Activated CD4-positive, alpha-beta T cell treated with anti-CD3 and anti-CD28 coated beads for 36 hours (primary cell): ENCODE measurements around the gene RASAL1. TPM values are rescaled to one million over a fixed set of nuclear protein-coding genes. Genes with fewer than 3 reads are reported as not detected.

Experiments
- ATAC-seq: fragments of 200-7000 bp; cut with Tn5 transposase; one replicate; pipeline ENCODE4 v1.10.0; 2021; ENCODE audit warnings: mild to moderate bottlenecking, moderate library complexity
- CTCF ChIA-PET: fragments of 350-600 bp; sonication (Branson Sonifier 250); formaldehyde crosslinking; loops from one replicate; lab custom pipeline; 2021; ENCODE audit warnings: antibody characterized with exemption; lab: Charles Lee
- POLR2A ChIA-PET: fragments of 350-600 bp; sonication (Branson Sonifier 250); formaldehyde crosslinking; loops from one replicate; lab custom pipeline; 2021; ENCODE audit warnings: antibody characterized with exemption, inconsistent platforms; lab: Charles Lee
- DNase-seq: peaks from one replicate; pipeline ENCODE4 v3.0.0-alpha.2; 2020
- H3K27ac Mint-ChIP-seq: one replicate; pipeline ENCODE4 v1.8.0; 2021; ENCODE audit warnings: mixed read lengths
- H3K27me3 Mint-ChIP-seq: one replicate; pipeline ENCODE4 v1.8.0; 2021; ENCODE audit warnings: mixed read lengths
- H3K36me3 Mint-ChIP-seq: one replicate; pipeline ENCODE4 v1.8.0; 2021; ENCODE audit warnings: low read depth, mixed read lengths
- H3K4me1 Mint-ChIP-seq: one replicate; pipeline ENCODE4 v1.8.0; 2021; ENCODE audit warnings: mixed read lengths
- H3K4me3 Mint-ChIP-seq: one replicate; pipeline ENCODE4 v1.8.0; 2021; ENCODE audit warnings: mild to moderate bottlenecking, moderate library complexity, mixed read lengths
- H3K9me3 Mint-ChIP-seq: one replicate; pipeline ENCODE4 v1.8.0; 2021; ENCODE audit warnings: low read depth, mixed read lengths
- intact Hi-C, 2 experiments: fragments of 100-400 bp; cut with DNase I in 1 of 2; cut with micrococcal nuclease in 1 of 2; formaldehyde crosslinking; loops; one replicate each; pipeline versions ENCODE4 v1.14.2 to v1.15.1; 2022 to 2024; cut with DNase I, micrococcal nuclease
- total RNA-seq, 2 experiments: library from RNA; stranded (reverse); gene quantifications; one replicate each; pipeline ENCODE4 v1.2.3, GENCODE V29; 2021

Gene RASAL1
- total RNA-seq, 2 experiments from 2014 or later = 9.0 to 10.6 TPM

GRCh38 chr12:113062502-113063395, 72.8 kb downstream of the RASAL1 start:
- POLR2A ChIA-PET = no interaction called here
- no peak overlapping the region for H3K27ac Mint-ChIP-seq
- intact Hi-C loops = no loop called here
- ATAC-seq (no peak), DNase-seq (no peak)
- H3K27me3 Mint-ChIP-seq = no peaks in the 10 kb centered on the region
- peaks cover 30% of the 10 kb centered on the region for H3K4me1 Mint-ChIP-seq
- no peaks in the 10 kb centered on the region for H3K9me3 Mint-ChIP-seq
- no peaks in the 10 kb centered on the region for H3K36me3 Mint-ChIP-seq
- CTCF ChIA-PET = interaction anchor here (0.8 to 1.2 kb wide), 3 partner anchors 14 to 112 kb away, joined by 3 to 4 read pairs (median 3); no protein-coding TSS in a partner anchor
- H3K4me3 Mint-ChIP-seq = no peak overlapping the region

- no peaks in the 10 kb centered on the region for H3K36me3 Mint-ChIP-seq
- no peaks in the 10 kb centered on the region for H3K27me3 Mint-ChIP-seq
- peaks cover 32% of the 10 kb centered on the region for H3K4me1 Mint-ChIP-seq
- POLR2A ChIA-PET = no interaction called here
- no peak overlapping the region for H3K27ac Mint-ChIP-seq
- ATAC-seq (no peak), DNase-seq (no peak)
- no peak overlapping the region for H3K4me3 Mint-ChIP-seq
- intact Hi-C loops = no loop called here
- CTCF ChIA-PET = interaction anchor here (0.7 to 1.1 kb wide), 2 partner anchors 48 to 68 kb away, joined by 3 read pairs; no protein-coding TSS in a partner anchor
- H3K9me3 Mint-ChIP-seq = no peaks in the 10 kb centered on the region
Measured at GRCh38 chr12:113061061-113061694, 74.4 kb downstream of the RASAL1 start.

GRCh38 chr12:113060336-113060960, 75.1 kb downstream of the RASAL1 start:
- Mint-ChIP-seq H3K4me3 (no peak overlapping the region), H3K27ac (no peak overlapping the region), H3K27me3 (no peaks in the 10 kb centered on the region), H3K4me1 (peaks cover 34% of the 10 kb centered on the region), H3K36me3 (no peaks in the 10 kb centered on the region), H3K9me3 (no peaks in the 10 kb centered on the region)
- CTCF ChIA-PET = interaction anchor here (1.1 kb wide), 1 partner anchor 67 kb away, joined by 3 read pairs; no protein-coding TSS in a partner anchor
- ATAC-seq (no peak), DNase-seq (no peak)
- POLR2A ChIA-PET = no interaction called here
- intact Hi-C loops = no loop called here

- H3K4me1 Mint-ChIP-seq = peaks cover 33% of the 10 kb centered on the region
- no peak overlapping the region for H3K27ac Mint-ChIP-seq
- ChIA-PET CTCF (interaction anchor here (0.9 to 2.3 kb wide), 2 partner anchors 37 to 66 kb away, joined by 3 to 7 read pairs; no protein-coding TSS in a partner anchor), POLR2A (interaction anchor here (0.8 kb wide), 1 partner anchor 11 kb away, joined by 3 read pairs; no protein-coding TSS in a partner anchor)
- H3K27me3 Mint-ChIP-seq = no peaks in the 10 kb centered on the region
- intact Hi-C loops = no loop called here
- ATAC-seq (peak; percentile 34), DNase-seq (peak; percentile 28)
- no peak overlapping the region for H3K4me3 Mint-ChIP-seq
- H3K9me3 Mint-ChIP-seq = no peaks in the 10 kb centered on the region
- H3K36me3 Mint-ChIP-seq = no peaks in the 10 kb centered on the region
Measured at GRCh38 chr12:113059071-113059595, 76.4 kb downstream of the RASAL1 start.

GRCh38 chr12:113058553-113058952, 77.0 kb downstream of the RASAL1 start:
- no peak for DNase-seq
- peaks cover 30% of the 10 kb centered on the region for H3K4me1 Mint-ChIP-seq
- ChIA-PET CTCF (interaction anchor here (0.7 to 2.3 kb wide), 3 partner anchors 38 to 116 kb away, joined by 3 to 7 read pairs (median 3); no protein-coding TSS in a partner anchor), POLR2A (no interaction called here)
- H3K9me3 Mint-ChIP-seq = no peaks in the 10 kb centered on the region
- no peak overlapping the region for H3K4me3 Mint-ChIP-seq
- H3K36me3 Mint-ChIP-seq = no peaks in the 10 kb centered on the region
- H3K27ac Mint-ChIP-seq = peak overlapping the region; percentile 53
- no peaks in the 10 kb centered on the region for H3K27me3 Mint-ChIP-seq
- no peak for ATAC-seq
- intact Hi-C loops = no loop called here

GRCh38 chr12:113057565-113058485, 77.7 kb downstream of the RASAL1 start:
- ChIA-PET POLR2A (interaction anchor here (0.8 kb wide), 1 partner anchor 41 kb away, joined by 5 read pairs; no protein-coding TSS in a partner anchor), CTCF (interaction anchor here (0.5 to 2.3 kb wide), 5 partner anchors 9 to 159 kb away, joined by 3 to 7 read pairs (median 3); no protein-coding TSS in a partner anchor)
- peak; percentile 26 for DNase-seq
- Mint-ChIP-seq H3K27me3 (no peaks in the 10 kb centered on the region), H3K9me3 (no peaks in the 10 kb centered on the region), H3K4me3 (peak overlapping the region; percentile 64), H3K36me3 (no peaks in the 10 kb centered on the region), H3K27ac (no peak overlapping the region), H3K4me1 (peaks cover 32% of the 10 kb centered on the region)
- intact Hi-C loops = loop anchor here (2.0 kb wide), 4 partner anchors 29 to 95 kb away; no protein-coding TSS in a partner anchor
- no peak for ATAC-seq

GRCh38 chr12:113056631-113057488, 78.7 kb downstream of the RASAL1 start, which contains the start of gene DTX1:
DTX1 (plus strand) TSS chr12:113056730; CDS start chr12:113058193, 1,463 bp downstream.
- H3K27ac Mint-ChIP-seq = peak within 1 kb of the TSS; percentile 74
- ATAC-seq (peak; percentile 57), DNase-seq (peak; percentile 63)
- H3K4me1 Mint-ChIP-seq = peaks cover 35% of the 10 kb centered on the region
- POLR2A ChIA-PET = interaction anchor here (0.8 kb wide), 1 partner anchor 42 kb away, joined by 5 read pairs; no protein-coding TSS in a partner anchor
- intact Hi-C loops = loop anchor here (2.0 kb wide), 4 partner anchors 30 to 96 kb away; no protein-coding TSS in a partner anchor
- no peaks in the 10 kb centered on the region for H3K27me3 Mint-ChIP-seq
- CTCF ChIA-PET = interaction anchor here (0.5 to 2.3 kb wide), 4 partner anchors 8 to 158 kb away, joined by 3 to 7 read pairs (median 3); no protein-coding TSS in a partner anchor
- H3K9me3 Mint-ChIP-seq = no peaks in the 10 kb centered on the region
- no peaks in the 10 kb centered on the region for H3K36me3 Mint-ChIP-seq
- peak within 1 kb of the TSS; percentile 74 for H3K4me3 Mint-ChIP-seq

GRCh38 chr12:113056381-113056630, 79.3 kb downstream of the RASAL1 start:
- H3K9me3 Mint-ChIP-seq = no peaks in the 10 kb centered on the region
- peak overlapping the region; percentile 74 for H3K27ac Mint-ChIP-seq
- no peak for DNase-seq
- intact Hi-C loops = loop anchor here (2.0 kb wide), 4 partner anchors 30 to 96 kb away; no protein-coding TSS in a partner anchor
- ChIA-PET POLR2A (no interaction called here), CTCF (interaction anchor here (1.0 kb wide), 1 partner anchor 7 kb away, joined by 3 read pairs; no protein-coding TSS in a partner anchor)
- no peaks in the 10 kb centered on the region for H3K27me3 Mint-ChIP-seq
- no peaks in the 10 kb centered on the region for H3K36me3 Mint-ChIP-seq
- peaks cover 33% of the 10 kb centered on the region for H3K4me1 Mint-ChIP-seq
- ATAC-seq = peak; percentile 2
- peak overlapping the region; percentile 74 for H3K4me3 Mint-ChIP-seq

GRCh38 chr12:113055594-113056380, 79.8 kb downstream of the RASAL1 start:
- no peaks in the 10 kb centered on the region for H3K36me3 Mint-ChIP-seq
- ChIA-PET CTCF (interaction anchor here (0.7 to 1.0 kb wide), 2 partner anchors 10 to 184 kb away, joined by 3 read pairs; no protein-coding TSS in a partner anchor), POLR2A (no interaction called here)
- H3K4me3 Mint-ChIP-seq = peak overlapping the region; percentile 74
- intact Hi-C loops = loop anchor here (2.0 kb wide), 4 partner anchors 31 to 97 kb away; no protein-coding TSS in a partner anchor
- H3K9me3 Mint-ChIP-seq = no peaks in the 10 kb centered on the region
- no peaks in the 10 kb centered on the region for H3K27me3 Mint-ChIP-seq
- DNase-seq = no peak
- peak overlapping the region; percentile 74 for H3K27ac Mint-ChIP-seq
- ATAC-seq = peak; percentile 6
- H3K4me1 Mint-ChIP-seq = peaks cover 28% of the 10 kb centered on the region
